Fibroblast of skin of left quadriceps (primary cell): ENCODE measurements around the gene SCARB1.

Source experiments
- DNase-seq, 2 experiments: peaks; one replicate each; pipeline ENCODE4 v3.0.0-alpha.2; 2013; ENCODE audit warnings: low read depth in 2 of 2

SCARB1 gene

GRCh38 chr12:124842800-124843510 is 20.7 kb downstream of the SCARB1 start:
- no peak for DNase-seq

DNA sequence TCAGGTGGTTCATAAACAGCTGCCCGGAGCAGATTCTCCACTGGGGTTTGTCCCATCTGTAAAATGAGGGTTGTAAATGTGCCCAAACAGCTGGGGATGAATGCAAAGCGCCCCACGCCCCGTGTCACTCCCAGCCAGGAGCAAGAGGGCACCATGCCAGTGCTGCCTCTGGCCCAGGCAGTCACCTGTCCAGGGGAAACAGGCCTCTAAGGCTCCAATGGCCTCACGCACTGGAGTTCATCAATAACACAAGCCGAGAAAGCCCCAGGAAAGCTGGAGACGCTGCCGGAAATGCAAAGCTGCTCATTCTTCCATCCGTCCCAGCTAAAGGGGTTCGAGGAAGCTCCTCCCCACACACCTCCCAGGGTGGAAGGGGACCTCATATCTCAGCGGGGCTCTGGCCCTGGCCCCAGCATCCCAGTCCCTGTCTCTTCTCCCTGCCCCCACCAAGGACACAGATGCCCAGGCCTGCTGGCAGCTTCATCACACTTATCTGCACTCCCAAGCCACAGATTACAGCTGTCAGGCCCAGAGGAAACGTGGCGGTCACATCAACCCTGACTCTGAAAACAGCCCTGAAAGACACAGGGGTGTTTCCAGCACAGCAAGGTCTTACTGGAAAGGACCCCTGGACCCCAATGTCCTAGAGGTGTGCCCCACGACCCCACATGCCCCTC is 21.5 kb downstream of the SCARB1 start:
- DNase-seq = no peak

- DNase-seq = no peak
Observed at GRCh38 chr12:124841558-124841945, 22.1 kb downstream of the SCARB1 start.

DNA sequence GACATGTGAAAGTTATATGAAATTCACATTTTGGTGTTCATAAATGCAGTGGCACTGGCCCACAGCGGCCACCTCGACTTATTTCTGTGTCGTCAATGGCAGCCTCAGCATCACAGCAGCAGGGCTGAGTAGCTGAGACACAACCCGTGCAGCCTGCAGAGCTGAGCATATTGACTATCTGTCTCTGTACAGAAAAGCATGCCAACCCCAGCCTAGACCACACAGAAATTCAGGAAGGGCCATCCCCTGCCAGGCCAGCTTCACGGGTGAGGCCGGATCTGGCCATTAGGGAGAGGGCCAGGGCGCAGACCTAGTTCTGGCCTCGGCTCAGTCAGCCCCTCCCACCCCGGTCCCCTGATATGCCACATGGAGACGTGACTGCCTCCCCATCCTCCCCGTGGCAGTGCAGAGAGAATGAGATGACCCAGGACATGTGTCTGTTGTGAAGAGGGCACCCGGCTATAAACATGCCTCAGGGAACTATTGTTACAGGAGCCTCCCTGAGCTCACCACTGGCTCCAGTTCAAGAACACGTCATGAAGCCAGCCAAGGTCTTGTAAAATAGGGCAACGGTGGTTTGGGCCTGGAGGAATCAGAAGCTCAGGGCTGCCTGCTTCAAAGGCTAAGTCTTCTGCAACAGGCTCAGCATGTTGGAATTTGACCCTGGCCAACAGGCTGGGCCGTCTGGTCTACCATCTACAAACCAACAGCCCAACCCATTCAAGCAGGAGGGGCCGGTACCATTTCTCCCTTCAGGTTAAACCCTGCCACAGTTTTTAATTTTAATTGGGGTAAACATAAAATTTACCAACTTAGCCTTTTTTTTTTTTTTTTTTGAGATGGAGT is 25.5 kb downstream of the SCARB1 start:
- DNase-seq = peak; percentile 83 to 84

DNA sequence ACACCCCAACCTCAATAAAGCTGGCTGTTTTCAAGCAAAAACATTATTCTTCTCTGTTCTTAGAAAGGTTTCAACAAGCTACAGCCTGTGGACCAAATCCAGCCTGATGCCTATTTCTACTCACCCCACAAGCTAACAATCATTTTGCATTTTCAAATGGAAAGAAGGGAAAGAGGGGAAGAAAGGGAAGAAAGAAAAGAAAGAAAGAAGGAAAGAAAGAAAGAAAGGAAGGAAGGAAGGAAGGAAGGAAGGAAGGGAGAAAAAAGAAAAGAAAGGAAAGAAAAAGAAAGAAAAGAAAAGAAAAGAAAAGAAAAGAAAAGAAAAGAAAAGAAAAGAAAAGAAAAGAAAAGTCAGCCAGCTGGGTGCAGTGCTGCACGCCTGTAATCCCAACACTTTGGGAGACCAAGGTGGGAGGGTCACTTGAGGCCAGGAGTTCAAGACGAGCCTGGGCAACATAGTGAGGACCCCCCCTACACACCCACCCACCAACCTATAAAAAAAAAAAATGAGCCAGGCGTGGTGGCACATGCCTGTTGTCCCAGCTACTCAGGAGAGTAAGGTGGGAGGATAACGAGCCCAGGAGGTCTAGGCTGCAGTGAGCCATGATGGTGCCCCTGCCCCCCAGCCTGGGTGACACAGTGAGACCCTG is 26.3 kb downstream of the SCARB1 start:
- no peak for DNase-seq

DNA sequence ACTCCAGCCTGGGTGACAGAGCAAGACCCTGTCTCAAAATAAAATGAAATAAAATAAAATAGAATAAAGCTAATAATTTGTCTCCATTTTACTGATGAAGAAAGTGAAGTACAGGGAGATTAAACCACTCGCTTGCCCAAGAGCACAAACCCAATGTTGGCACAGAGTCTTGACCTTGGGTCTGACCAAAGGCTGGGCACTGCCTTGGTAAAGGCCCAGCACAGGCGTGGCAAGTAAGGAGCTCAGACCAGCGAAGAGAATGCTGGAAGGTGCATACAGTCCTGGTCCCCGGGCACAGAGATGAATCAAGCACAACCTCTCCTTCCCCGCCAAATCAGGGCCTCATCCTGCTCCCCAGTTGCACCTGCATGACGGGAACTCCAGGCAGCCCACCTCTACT is 26.9 kb downstream of the SCARB1 start:
- DNase-seq = no peak

- DNase-seq = no peak
Observed at GRCh38 chr12:124835656-124836410, 27.8 kb downstream of the SCARB1 start.

- DNase-seq = no peak
Observed at GRCh38 chr12:124834822-124835221, 28.8 kb downstream of the SCARB1 start.

- DNase-seq = no peak
Observed at GRCh38 chr12:124833693-124834122, 30.0 kb downstream of the SCARB1 start.

- no peak for DNase-seq
Observed at GRCh38 chr12:124832856-124833255, 30.8 kb downstream of the SCARB1 start.

DNA sequence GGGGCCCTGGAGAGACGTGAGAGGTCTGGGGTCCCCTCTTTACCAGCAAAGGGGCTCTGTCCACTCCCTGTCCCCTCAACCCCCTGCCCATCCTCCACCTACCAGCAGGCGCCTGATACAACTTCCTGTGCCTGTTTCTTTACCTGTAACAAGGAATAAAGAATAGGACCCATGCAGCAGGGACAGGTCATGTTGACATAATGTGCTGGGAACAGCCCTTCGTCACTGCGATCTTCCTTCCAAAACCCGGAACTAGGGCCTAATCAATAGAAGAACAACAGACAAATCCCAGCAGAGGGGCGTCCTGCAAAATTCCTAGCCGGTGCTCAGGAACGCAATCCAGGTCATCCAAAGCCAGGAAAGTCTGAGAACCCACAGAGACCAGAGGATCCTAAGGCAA is 32.1 kb downstream of the SCARB1 start:
- DNase-seq = no peak

DNA sequence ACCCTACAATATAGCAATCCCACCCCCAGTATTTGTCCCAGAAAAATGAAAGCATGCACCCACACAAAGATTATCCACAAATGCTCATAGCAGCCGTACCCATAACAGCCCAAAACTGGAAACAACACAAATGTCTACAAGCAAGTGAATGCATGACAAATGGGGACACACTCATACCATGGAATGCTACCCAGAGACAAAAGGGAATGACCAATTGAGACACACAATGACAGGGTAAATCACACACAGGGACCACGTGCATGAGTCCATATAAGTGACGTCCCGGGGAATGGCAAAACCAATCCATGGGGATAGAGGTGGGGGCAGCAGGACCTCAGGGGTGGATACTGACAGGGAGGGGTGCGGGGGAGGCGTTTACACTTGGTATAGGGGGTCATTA is 33.4 kb downstream of the SCARB1 start:
- no peak for DNase-seq

GRCh38 chr12:124829708-124830304 is 33.9 kb downstream of the SCARB1 start:
- no peak for DNase-seq

GRCh38 chr12:124829008-124829707 is 34.5 kb downstream of the SCARB1 start:
- DNase-seq = peak; percentile 87 to 89

DNA sequence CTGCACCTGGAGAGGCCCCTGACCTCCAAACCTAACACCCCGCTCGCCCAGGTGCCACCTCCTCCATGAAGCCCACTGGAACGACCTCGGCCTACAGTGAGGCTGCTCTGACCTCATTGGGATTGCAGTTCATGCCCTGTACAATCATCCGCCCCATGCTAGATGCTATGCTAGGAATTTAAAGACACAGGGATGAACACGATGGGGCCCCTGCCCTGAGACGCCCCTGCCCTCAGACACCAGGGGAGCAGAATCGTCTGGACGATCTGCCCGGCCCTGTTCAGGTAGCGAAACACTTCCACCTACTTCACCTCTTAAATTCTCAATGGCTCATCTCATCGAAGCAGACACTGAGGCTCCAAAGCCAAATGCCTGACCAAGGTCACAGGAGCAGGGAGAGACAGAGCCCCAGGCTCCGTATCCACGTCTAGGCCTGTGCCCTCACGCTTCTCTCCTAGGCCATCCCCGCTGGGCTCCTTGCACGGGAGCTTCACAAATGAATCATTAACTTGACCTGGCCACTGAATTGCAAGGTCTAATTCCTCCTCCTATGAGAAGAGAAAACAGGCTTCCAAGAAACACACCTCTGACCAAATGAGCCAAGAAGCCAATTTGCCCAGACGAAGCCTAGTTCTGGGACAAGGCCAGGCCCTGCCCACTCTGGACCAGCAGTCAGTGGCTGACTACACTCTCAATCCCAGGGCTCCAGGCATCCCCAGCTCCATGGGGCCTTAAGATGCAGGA is 35.2 kb downstream of the SCARB1 start:
- DNase-seq = peak in 1 of 2 experiments; percentile 36

DNA sequence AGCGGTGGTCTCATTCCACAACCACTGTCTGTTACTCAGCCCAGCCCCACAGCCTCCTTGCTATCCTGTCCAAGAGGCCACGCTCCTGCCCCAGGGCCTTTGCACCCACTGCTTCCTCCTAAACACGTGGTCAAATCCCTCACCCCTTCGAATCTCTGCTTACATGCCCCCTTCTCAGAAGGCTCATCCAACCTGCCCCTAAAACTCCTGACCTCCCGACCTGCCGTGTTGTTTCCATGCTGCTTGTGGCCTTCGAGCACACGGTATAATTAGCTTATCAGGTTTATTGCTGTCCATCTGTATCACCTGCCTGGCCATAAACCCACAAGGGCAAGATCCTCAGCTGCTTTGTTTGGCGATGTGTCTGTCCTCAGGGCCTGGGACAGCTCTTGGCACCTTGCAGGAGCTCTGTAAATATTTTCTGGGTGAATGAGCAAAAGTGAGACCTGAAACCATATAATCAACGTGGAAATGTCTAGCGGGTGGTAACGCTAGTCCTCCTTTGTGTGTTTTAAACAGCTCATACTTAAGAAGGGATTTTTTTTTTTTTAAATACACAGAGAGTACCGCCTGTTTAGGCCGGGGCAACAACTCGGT is 36.0 kb downstream of the SCARB1 start:
- no peak for DNase-seq

DNA sequence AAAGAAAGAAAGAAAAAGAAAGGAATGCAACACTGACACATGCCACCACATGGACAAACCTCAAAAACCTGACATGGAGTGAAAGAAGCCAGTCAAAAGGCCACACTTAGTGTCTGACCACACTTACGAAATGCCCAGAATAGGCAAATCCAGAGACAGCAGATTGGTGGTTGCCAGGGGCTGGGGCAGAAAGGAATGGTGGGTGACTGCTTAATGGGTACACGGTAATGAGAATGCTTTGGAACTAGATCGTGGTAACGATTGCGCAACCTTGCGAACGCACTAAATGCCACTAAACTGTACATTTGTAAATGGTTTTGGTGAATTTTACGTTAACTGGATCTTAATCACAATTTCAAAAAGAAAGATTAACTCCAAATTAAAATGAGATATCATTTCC is 39.5 kb downstream of the SCARB1 start:
- DNase-seq = no peak

DNA sequence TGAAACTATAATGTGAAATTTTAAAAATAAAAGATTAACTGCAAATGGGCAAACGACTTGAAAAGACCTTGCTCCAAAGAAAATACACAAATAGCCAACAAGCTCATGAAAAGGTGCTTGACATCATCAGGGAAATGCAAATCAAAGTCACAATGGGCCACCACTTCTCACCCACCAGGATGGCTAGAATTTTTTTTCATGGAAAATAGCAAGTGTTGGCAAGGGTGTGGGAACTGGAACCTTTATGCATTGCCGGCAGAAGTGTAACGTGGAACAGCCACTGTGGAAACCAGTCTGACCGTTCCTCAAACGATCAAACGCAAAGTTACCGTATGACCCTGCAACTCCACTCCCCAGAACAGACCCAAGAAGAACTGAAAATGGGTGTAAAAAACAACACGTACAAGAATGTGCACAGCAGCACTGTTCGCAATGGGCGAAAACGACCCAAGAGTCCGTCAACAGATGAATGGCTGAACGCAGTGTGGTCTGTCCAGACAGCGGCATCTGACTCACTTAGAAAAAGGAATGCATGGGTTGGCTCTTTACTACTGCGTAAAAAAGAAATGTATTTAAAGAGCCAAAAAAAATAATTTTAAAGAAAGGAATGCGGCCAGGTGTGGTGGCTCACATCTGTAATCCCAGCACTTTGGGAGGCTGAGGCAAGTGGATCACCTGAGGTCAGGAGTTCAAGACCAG is 40.2 kb downstream of the SCARB1 start:
- DNase-seq = no peak

- no peak for DNase-seq
Observed at GRCh38 chr12:124822218-124822617, 41.4 kb downstream of the SCARB1 start.
